ENCODE results near the gene PCARE. TPM values are rescaled to one million over a fixed set of nuclear protein-coding genes. Genes with fewer than 3 reads are reported as not detected.

PCARE gene
- total and polyA plus RNA-seq, 9 donors, result 0.09 to 0.53 (median 0.22) TPM

- peaks cover 30% of the 10 kb centered on the region for H3K4me1 ChIP-seq (ENCODE audit: control insufficient read depth, insufficient read depth, low read length)
- H3K36me3 ChIP-seq (ENCODE audit: control insufficient read depth, insufficient read depth, low read length), result no peaks in the 10 kb centered on the region
- WGBS (ENCODE audit: insufficient coverage), result 74% methylated on average over 10 of the region's 12 CpGs
- DNase-seq, result no peak
- H3K9me3 ChIP-seq (replicated peaks; ENCODE audit: control insufficient read depth, low read depth, low read length), result no peaks in the 10 kb centered on the region
- H3K4me3 ChIP-seq (ENCODE audit: low read length), result no peak overlapping the region
- no peaks in the 10 kb centered on the region for H3K27me3 ChIP-seq (ENCODE audit: control insufficient read depth, insufficient read depth, low read length)
- no peak overlapping the region for H3K27ac ChIP-seq (ENCODE audit: low read length)
Measured at GRCh38 chr2:29072971-29073725, 1.2 kb downstream of the PCARE start.

- no peaks in the 10 kb centered on the region for H3K9me3 ChIP-seq (replicated peaks; ENCODE audit: control insufficient read depth, low read depth, low read length)
- H3K4me1 ChIP-seq (ENCODE audit: control insufficient read depth, insufficient read depth, low read length), result peaks cover 30% of the 10 kb centered on the region
- H3K27ac ChIP-seq (ENCODE audit: low read length), result no peak overlapping the region
- no peak for DNase-seq
- no peak overlapping the region for H3K4me3 ChIP-seq (ENCODE audit: low read length)
- WGBS (ENCODE audit: insufficient coverage), result 80% methylated on average over 7 of the region's 8 CpGs
- no peaks in the 10 kb centered on the region for H3K36me3 ChIP-seq (ENCODE audit: control insufficient read depth, insufficient read depth, low read length)
- no peaks in the 10 kb centered on the region for H3K27me3 ChIP-seq (ENCODE audit: control insufficient read depth, insufficient read depth, low read length)
Measured at GRCh38 chr2:29072251-29072650, 2.1 kb downstream of the PCARE start.

DNA sequence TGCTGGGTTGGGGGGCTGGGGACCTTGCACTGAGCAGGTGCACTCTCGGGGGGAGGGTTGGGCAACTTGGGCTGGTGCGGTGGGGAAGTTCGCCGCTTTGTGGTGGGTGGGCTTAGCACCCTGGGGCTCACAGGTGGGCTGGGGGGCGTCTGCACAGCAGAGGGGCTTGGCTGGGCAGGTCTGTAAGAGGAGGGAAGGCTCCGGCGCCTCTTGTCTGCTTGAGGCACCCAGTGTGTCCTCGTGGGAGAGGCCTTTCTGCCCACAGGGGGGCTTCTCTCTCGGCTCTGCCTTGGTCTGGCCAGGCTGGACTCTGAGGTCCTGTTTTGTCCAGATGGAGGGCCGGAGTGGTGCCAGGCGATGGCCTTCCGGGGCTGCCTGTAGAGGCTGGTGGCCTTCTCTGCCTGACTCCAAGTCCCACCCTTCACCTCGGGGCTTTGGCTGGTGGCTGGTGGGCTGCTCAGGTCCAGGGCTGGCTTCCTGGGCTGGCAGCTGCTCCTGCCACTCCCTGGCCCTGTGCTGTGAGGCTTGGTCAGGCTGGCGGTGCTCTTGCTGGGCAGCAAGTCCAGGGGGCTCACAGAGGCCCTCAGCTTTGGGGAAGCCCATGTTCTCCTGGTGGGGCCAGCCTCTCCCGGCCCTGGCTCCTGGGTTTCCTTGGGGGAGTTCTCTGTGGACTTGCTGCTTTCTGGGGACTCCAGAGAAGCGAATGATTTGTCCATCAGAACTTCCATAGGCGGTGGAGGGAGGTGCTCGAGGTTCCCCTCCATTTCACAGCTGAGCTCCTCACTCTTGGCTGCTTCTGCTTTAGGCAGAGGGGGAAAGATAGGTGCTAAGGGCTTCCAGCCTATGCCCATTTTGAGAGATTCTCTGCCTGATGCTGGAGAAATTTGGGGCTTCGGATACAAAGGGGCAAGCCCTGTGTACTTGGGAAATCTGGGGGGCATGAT lies 3.0 kb downstream of the PCARE start:
- Histone ChIP-seq H3K27ac (ENCODE audit: low read length) (no peak overlapping the region), H3K4me1 (ENCODE audit: control insufficient read depth, insufficient read depth, low read length) (peaks cover 30% of the 10 kb centered on the region), H3K4me3 (ENCODE audit: low read length) (no peak overlapping the region), H3K9me3 (replicated peaks; ENCODE audit: control insufficient read depth, low read depth, low read length) (no peaks in the 10 kb centered on the region), H3K27me3 (ENCODE audit: control insufficient read depth, insufficient read depth, low read length) (no peaks in the 10 kb centered on the region), H3K36me3 (ENCODE audit: control insufficient read depth, insufficient read depth, low read length) (no peaks in the 10 kb centered on the region)
- DNase-seq, result no peak
- WGBS (ENCODE audit: insufficient coverage), result 83% methylated on average over 16 of the region's 19 CpGs

GRCh38 chr2:29070526-29070925 lies 3.8 kb downstream of the PCARE start:
- H3K4me1 ChIP-seq (ENCODE audit: control insufficient read depth, insufficient read depth, low read length), result peaks cover 32% of the 10 kb centered on the region
- DNase-seq, result no peak
- no peaks in the 10 kb centered on the region for H3K27me3 ChIP-seq (ENCODE audit: control insufficient read depth, insufficient read depth, low read length)
- H3K4me3 ChIP-seq (ENCODE audit: low read length), result no peak overlapping the region
- WGBS (ENCODE audit: insufficient coverage), result 59% methylated on average over 12 of the region's 12 CpGs
- H3K36me3 ChIP-seq (ENCODE audit: control insufficient read depth, insufficient read depth, low read length), result no peaks in the 10 kb centered on the region
- no peaks in the 10 kb centered on the region for H3K9me3 ChIP-seq (replicated peaks; ENCODE audit: control insufficient read depth, low read depth, low read length)
- no peak overlapping the region for H3K27ac ChIP-seq (ENCODE audit: low read length)

DNA sequence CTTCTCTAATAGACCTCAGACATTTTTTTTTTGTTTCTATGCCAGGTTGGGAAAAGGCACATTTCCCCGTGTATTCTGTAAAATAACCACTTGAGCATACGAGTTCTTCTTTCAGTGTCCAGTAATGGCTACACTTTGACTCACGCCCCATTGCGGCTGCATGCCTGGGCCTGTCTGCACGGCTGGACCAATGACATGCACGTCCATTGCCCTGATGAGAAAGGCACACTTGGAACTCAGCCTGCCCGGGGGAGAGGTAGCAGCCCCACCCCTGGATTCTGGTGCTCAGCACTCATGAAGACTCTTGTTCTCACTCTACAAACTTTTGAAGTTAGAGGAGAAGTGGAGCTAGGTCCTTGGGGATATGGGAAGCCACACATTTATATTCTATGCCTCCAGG lies 5.8 kb downstream of the PCARE start:
- no peaks in the 10 kb centered on the region for H3K9me3 ChIP-seq (replicated peaks; ENCODE audit: control insufficient read depth, low read depth, low read length)
- H3K4me1 ChIP-seq (ENCODE audit: control insufficient read depth, insufficient read depth, low read length), result peaks cover 38% of the 10 kb centered on the region
- H3K27me3 ChIP-seq (ENCODE audit: control insufficient read depth, insufficient read depth, low read length), result no peaks in the 10 kb centered on the region
- H3K36me3 ChIP-seq (ENCODE audit: control insufficient read depth, insufficient read depth, low read length), result no peaks in the 10 kb centered on the region
- DNase-seq, result no peak
- 73% methylated on average over 7 of the region's 7 CpGs for WGBS (ENCODE audit: insufficient coverage)
- H3K27ac ChIP-seq (ENCODE audit: low read length), result no peak overlapping the region
- no peak overlapping the region for H3K4me3 ChIP-seq (ENCODE audit: low read length)

- no peak overlapping the region for H3K4me3 ChIP-seq (ENCODE audit: low read length)
- 62% methylated on average over 5 of the region's 7 CpGs for WGBS (ENCODE audit: insufficient coverage)
- peaks cover 47% of the 10 kb centered on the region for H3K4me1 ChIP-seq (ENCODE audit: control insufficient read depth, insufficient read depth, low read length)
- H3K27me3 ChIP-seq (ENCODE audit: control insufficient read depth, insufficient read depth, low read length), result no peaks in the 10 kb centered on the region
- no peaks in the 10 kb centered on the region for H3K36me3 ChIP-seq (ENCODE audit: control insufficient read depth, insufficient read depth, low read length)
- H3K9me3 ChIP-seq (replicated peaks; ENCODE audit: control insufficient read depth, low read depth, low read length), result no peaks in the 10 kb centered on the region
- no peak for DNase-seq
- H3K27ac ChIP-seq (ENCODE audit: low read length), result no peak overlapping the region
Measured at GRCh38 chr2:29066997-29067605, 7.2 kb downstream of the PCARE start.

DNA sequence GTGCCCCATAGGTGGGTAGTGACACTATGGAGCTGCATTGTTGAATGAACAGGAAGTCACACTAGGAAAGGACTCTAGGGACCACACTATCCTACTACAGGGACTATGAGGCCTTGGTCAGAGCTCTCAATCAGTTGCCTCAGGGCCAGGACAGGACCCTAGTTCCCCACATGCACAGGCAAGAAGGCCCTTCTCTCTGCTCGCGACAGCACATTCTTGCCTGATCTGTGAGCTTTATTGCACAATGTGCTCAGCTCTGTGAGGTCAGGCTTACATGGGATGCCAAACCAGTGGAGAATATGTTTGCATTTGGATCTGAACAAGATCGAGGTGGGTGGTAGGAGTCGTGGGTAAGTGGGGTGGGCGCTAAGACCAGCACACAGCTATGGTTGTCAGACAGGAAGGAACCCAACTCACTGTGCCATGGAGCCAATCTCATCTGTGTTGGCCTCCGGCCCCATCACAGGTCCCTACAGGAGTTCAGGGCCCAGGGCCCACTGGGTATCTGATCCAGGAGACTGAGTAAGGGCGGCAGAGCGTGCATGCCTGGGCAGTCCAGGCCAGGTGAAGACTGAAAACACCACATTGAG lies 8.0 kb downstream of the PCARE start:
- Histone ChIP-seq H3K4me3 (ENCODE audit: low read length) (no peak overlapping the region), H3K4me1 (ENCODE audit: control insufficient read depth, insufficient read depth, low read length) (peaks cover 41% of the 10 kb centered on the region), H3K27me3 (ENCODE audit: control insufficient read depth, insufficient read depth, low read length) (no peaks in the 10 kb centered on the region), H3K27ac (ENCODE audit: low read length) (no peak overlapping the region), H3K36me3 (ENCODE audit: control insufficient read depth, insufficient read depth, low read length) (no peaks in the 10 kb centered on the region), H3K9me3 (replicated peaks; ENCODE audit: control insufficient read depth, low read depth, low read length) (no peaks in the 10 kb centered on the region)
- DNase-seq, result no peak
- whole genome bisulfite sequencing (ENCODE audit: insufficient coverage), result 97% methylated on average over 4 of the region's 8 CpGs

GRCh38 chr2:29065068-29065811 lies 9.1 kb downstream of the PCARE start:
- H3K27me3 ChIP-seq (ENCODE audit: control insufficient read depth, insufficient read depth, low read length), result no peaks in the 10 kb centered on the region
- H3K36me3 ChIP-seq (ENCODE audit: control insufficient read depth, insufficient read depth, low read length), result no peaks in the 10 kb centered on the region
- no peaks in the 10 kb centered on the region for H3K9me3 ChIP-seq (replicated peaks; ENCODE audit: control insufficient read depth, low read depth, low read length)
- H3K4me3 ChIP-seq (ENCODE audit: low read length), result no peak overlapping the region
- H3K27ac ChIP-seq (ENCODE audit: low read length), result peak overlapping the region; percentile 47
- no peak for DNase-seq
- 57% methylated on average over 7 of the region's 10 CpGs for WGBS (ENCODE audit: insufficient coverage)
- peaks cover 37% of the 10 kb centered on the region for H3K4me1 ChIP-seq (ENCODE audit: control insufficient read depth, insufficient read depth, low read length)

- no peaks in the 10 kb centered on the region for H3K9me3 ChIP-seq (replicated peaks; ENCODE audit: control insufficient read depth, low read depth, low read length)
- H3K4me1 ChIP-seq (ENCODE audit: control insufficient read depth, insufficient read depth, low read length), result peaks cover 37% of the 10 kb centered on the region
- H3K27ac ChIP-seq (ENCODE audit: low read length), result no peak overlapping the region
- no peak for DNase-seq
- 65% methylated on average over 11 of the region's 11 CpGs for WGBS (ENCODE audit: insufficient coverage)
- no peak overlapping the region for H3K4me3 ChIP-seq (ENCODE audit: low read length)
- H3K36me3 ChIP-seq (ENCODE audit: control insufficient read depth, insufficient read depth, low read length), result no peaks in the 10 kb centered on the region
- no peaks in the 10 kb centered on the region for H3K27me3 ChIP-seq (ENCODE audit: control insufficient read depth, insufficient read depth, low read length)
Measured at GRCh38 chr2:29064746-29065067, 9.6 kb downstream of the PCARE start.

All from muscle of leg (tissue), 11 donors.